DND-41 (cell line): Measurements from ENCODE around the gene DNAJA3.

ENCODE experiments used
- EZH2 ChIP-seq: IDR thresholded peaks from 3 replicates; pipeline ENCODE4 v1.6.1; 2012; ENCODE audit warnings: borderline replicate concordance, low read depth, mild to moderate bottlenecking, moderate library complexity, low read length, inconsistent platforms; ENCODE audit not compliant: severe bottlenecking
- TF ChIP-seq, protein P1 (sequence below): IDR thresholded peaks from 2 replicates; pipeline ENCODE4 v1.5.1; 2012; ENCODE audit warnings: borderline replicate concordance, low read length, moderate library complexity, mild to moderate bottlenecking; ENCODE audit not compliant: poor library complexity, severe bottlenecking; ENCODE audit errors: extremely low read depth

DNA sequence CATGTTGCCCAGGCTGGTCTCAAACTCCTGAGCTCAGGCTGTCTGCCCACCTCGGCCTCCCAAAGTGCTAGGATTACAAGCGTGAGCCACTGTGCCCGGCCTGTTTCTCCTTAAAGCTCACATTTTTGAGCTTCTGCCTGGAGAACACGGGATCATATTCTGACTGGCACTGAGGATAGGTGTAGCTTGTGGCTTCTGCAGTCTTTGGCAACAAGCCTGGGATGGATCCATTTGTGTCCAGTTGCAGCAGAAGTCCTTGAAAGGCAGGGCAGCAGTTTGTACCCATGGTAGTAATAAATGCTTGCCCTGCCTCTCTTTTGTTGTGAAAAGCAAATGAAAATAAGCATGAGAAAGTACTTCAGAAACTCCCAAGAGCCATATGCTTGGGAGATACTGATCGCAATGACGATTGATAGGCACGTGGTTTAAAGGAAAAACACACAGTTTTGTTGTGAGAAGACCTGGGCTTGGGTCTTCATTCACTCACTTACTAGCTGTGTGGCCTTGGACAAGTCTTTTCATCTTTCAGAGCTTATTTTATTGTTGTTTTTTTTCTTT is 6.2 kb upstream of the DNAJA3 start:
- TF ChIP-seq, protein P1, sequence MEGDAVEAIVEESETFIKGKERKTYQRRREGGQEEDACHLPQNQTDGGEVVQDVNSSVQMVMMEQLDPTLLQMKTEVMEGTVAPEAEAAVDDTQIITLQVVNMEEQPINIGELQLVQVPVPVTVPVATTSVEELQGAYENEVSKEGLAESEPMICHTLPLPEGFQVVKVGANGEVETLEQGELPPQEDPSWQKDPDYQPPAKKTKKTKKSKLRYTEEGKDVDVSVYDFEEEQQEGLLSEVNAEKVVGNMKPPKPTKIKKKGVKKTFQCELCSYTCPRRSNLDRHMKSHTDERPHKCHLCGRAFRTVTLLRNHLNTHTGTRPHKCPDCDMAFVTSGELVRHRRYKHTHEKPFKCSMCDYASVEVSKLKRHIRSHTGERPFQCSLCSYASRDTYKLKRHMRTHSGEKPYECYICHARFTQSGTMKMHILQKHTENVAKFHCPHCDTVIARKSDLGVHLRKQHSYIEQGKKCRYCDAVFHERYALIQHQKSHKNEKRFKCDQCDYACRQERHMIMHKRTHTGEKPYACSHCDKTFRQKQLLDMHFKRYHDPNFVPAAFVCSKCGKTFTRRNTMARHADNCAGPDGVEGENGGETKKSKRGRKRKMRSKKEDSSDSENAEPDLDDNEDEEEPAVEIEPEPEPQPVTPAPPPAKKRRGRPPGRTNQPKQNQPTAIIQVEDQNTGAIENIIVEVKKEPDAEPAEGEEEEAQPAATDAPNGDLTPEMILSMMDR = no peak
- TF ChIP-seq EZH2 = no peak
